ENCODE results near the gene RALGAPB. TPM values are rescaled to one million over a fixed set of nuclear protein-coding genes. Genes with fewer than 3 reads are reported as not detected.

The RALGAPB gene
- total RNA-seq, 2 donors from 2014 or later: 45.6 to 50.6 TPM

DNA sequence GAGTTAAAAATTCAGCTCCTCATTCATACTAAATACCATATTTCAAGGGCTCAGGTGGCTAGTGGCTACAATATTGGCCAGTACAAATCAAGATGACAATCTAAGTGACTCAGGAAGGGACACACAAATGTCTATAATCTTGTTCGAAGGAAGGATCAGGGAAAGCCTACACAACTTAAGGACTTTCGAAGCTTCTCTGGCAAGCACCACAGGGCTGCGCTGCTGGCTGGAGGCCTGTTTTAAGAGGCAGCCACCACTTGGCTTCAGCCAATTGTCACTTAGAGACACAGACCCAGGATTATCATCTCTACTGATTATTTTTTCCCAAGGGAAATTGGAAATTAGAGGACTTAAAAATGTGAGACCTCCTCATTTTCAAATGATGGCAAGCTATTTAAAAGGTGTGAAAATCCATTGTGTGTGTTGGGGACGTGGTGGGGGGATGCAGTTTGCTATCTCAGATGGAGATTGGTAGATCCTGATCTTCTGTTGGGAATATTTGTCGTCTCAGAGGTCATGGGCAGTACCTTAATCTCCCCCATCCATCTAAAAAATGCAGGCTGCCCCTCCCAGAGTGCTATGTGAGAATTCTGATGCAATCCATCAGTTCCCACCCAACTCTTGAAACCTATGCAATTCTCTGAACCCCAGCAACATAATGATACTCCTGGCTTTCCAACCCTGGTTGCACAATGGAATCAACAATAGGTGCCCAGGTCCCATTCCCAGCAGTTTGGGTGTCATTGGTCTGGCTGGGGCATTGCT, 140.3 kb downstream of the RALGAPB start:
- no peaks in the 10 kb centered on the region for H3K27me3 ChIP-seq (replicated peaks; ENCODE audit: insufficient read depth)
- intact Hi-C loops (cut with DNase I): no loop called here

DNA sequence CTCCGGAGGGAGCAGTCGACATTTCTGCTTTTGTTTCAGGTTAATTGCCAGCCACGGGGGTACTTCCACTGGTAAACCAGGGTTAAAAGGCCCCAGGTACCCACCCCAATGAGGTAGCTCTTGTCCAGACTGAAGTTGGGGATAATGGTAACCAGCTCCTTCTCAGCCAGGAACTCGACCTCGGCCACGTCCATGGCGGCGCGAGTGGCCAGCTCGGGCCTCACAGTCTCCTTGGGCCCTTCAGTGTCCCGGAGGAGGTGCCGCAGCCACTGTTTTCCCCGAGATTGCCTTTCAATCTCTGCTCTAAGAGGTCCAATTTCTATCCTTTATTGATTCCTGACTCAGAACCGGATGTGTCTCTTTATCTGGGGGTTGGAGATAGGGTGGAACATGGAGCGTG, 142.6 kb downstream of the RALGAPB start:
- Histone ChIP-seq H3K9me3 (no peaks in the 10 kb centered on the region), H3K27me3 (replicated peaks; ENCODE audit: insufficient read depth) (no peaks in the 10 kb centered on the region), H3K36me3 (no peaks in the 10 kb centered on the region), H3K27ac (no peak overlapping the region), H3K4me3 (no peak overlapping the region), H3K4me1 (replicated peaks) (no peaks in the 10 kb centered on the region)
- intact Hi-C loops (cut with DNase I): no loop called here
- TF ChIP-seq POLR2AphosphoS5 (IDR thresholded peaks at IDR 0.05) (no peak), POLR2A (IDR thresholded peaks at IDR 0.05) (no peak)
- TF ChIP-seq, protein P1, sequence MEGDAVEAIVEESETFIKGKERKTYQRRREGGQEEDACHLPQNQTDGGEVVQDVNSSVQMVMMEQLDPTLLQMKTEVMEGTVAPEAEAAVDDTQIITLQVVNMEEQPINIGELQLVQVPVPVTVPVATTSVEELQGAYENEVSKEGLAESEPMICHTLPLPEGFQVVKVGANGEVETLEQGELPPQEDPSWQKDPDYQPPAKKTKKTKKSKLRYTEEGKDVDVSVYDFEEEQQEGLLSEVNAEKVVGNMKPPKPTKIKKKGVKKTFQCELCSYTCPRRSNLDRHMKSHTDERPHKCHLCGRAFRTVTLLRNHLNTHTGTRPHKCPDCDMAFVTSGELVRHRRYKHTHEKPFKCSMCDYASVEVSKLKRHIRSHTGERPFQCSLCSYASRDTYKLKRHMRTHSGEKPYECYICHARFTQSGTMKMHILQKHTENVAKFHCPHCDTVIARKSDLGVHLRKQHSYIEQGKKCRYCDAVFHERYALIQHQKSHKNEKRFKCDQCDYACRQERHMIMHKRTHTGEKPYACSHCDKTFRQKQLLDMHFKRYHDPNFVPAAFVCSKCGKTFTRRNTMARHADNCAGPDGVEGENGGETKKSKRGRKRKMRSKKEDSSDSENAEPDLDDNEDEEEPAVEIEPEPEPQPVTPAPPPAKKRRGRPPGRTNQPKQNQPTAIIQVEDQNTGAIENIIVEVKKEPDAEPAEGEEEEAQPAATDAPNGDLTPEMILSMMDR (IDR thresholded peaks at IDR 0.05): no peak
- DNase-seq (ENCODE audit: low spot score): no peak
- 90% methylated on average over 15 of the region's 15 CpGs for WGBS

More for the DNA sequence above, 140.3 kb downstream of the RALGAPB start:
- DNase-seq (ENCODE audit: low spot score): no peak
- Histone ChIP-seq H3K36me3 (no peaks in the 10 kb centered on the region), H3K4me3 (no peak overlapping the region), H3K9me3 (no peaks in the 10 kb centered on the region), H3K27ac (no peak overlapping the region), H3K4me1 (replicated peaks) (no peaks in the 10 kb centered on the region)
- TF ChIP-seq POLR2AphosphoS5 (IDR thresholded peaks at IDR 0.05) (no peak), POLR2A (IDR thresholded peaks at IDR 0.05) (no peak)
- TF ChIP-seq, protein P1 (IDR thresholded peaks at IDR 0.05): no peak
- 69% methylated on average over 5 of the region's 5 CpGs for WGBS

DNA sequence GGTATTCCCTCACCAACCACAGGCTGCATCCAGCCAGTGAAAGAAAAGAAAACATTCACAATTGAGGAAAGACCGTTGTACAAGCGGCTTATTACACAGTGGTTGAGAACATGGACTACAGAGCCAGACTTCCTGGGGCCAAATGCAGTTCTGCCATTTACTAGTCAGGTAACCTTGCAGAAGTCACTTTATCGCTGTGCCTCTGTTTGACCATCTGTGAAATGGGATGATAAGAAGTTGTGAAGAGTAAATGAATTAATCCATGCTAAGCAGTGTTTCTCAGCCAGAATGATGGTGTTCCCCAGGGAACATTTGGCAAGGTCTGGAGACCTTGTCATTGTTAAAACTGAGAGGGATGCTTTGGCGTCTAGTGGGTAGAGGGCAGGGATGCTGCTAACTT, 143.8 kb downstream of the RALGAPB start:
- H3K9me3 ChIP-seq: no peaks in the 10 kb centered on the region
- H3K27me3 ChIP-seq (replicated peaks; ENCODE audit: insufficient read depth): no peaks in the 10 kb centered on the region
- no peaks in the 10 kb centered on the region for H3K36me3 ChIP-seq
- WGBS: 92% methylated on average over 4 of the region's 4 CpGs
- H3K4me3 ChIP-seq: no peak overlapping the region
- H3K27ac ChIP-seq: no peak overlapping the region
- intact Hi-C loops (cut with DNase I): no loop called here
- TF ChIP-seq POLR2A (IDR thresholded peaks at IDR 0.05): no peak
- TF ChIP-seq, protein P1 (IDR thresholded peaks at IDR 0.05): no peak
- no peak for TF ChIP-seq POLR2AphosphoS5 (IDR thresholded peaks at IDR 0.05)
- no peaks in the 10 kb centered on the region for H3K4me1 ChIP-seq (replicated peaks)
- DNase-seq (ENCODE audit: low spot score): no peak

DNA sequence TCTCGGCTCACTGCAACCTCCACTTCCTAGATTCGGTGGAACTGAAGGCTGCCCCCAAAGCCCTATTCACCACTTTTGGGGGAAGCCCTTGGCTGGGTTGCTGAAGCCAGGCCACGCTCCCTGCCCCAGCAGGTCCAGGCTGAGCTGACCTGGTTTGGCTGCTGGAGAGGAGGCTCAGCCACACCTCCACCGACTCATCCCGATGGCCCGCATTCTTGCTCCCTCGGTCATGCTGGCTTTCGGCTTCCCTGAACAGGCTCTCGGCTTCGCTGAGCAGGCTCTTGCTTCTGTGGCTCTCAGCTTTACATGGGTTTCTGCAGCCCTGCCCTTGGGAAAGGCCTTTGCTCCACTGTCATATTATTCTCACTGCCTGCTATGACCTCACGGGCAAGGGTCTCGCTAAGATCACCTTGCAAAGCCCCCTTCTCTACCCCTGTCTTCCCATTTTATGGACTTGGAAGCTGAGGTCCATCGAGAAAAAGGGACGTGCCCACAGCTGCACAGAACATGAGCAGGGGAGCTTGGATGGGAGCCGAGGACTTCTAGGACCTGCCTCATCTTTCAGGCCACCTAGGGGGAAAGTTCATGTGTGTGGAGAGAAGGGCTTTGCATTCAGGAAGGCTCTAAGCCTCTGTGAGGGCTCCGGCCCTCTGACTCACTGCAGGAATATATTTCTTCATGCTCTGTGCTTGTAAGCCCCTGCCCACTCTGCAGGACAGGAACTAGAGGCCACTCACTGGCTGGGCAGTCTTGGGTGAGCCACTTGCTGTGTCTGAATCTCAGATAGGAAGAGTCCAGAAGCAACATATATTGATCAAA, 144.6 kb downstream of the RALGAPB start:
- 77% methylated on average over 16 of the region's 16 CpGs for WGBS
- H3K36me3 ChIP-seq: no peaks in the 10 kb centered on the region
- TF ChIP-seq, protein P1 (IDR thresholded peaks at IDR 0.05): no peak
- no peak for TF ChIP-seq POLR2AphosphoS5 (IDR thresholded peaks at IDR 0.05)
- no peak for TF ChIP-seq POLR2A (IDR thresholded peaks at IDR 0.05)
- H3K27me3 ChIP-seq (replicated peaks; ENCODE audit: insufficient read depth): no peaks in the 10 kb centered on the region
- DNase-seq (ENCODE audit: low spot score): no peak
- H3K9me3 ChIP-seq: no peaks in the 10 kb centered on the region
- H3K4me3 ChIP-seq: no peak overlapping the region
- intact Hi-C loops (cut with DNase I): no loop called here
- H3K4me1 ChIP-seq (replicated peaks): no peaks in the 10 kb centered on the region
- H3K27ac ChIP-seq: no peak overlapping the region
